ENCODE data around the gene HCN3.

GRCh38 chr1:155269381-155269780, 7.9 kb upstream of the HCN3 start:
- TF ChIP-seq POLR2A (IDR thresholded peaks at IDR 0.05) (no peak), CTCF (IDR thresholded peaks at IDR 0.05) (no peak)

Data from lower leg skin (tissue), 3 donors.